Ramos (cell line): ENCODE results near the gene GALR1.
"Not testable (repeated sequence)": the region's sequence is repeated elsewhere in the genome, so short reads cannot be mapped to it uniquely, and the experiment has no call there.

ENCODE experiments used
- in situ Hi-C: fragments of 300-500 bp; cut with MboI; formaldehyde crosslinking; loops from one replicate; pipeline ENCODE4 v1.14.3; 2022; ENCODE audit warnings: low sequenced_read_pairs; ENCODE audit not compliant: unreplicated experiment

The GALR1 gene

GRCh38 chr18:77248873-77249568 is 627 bp upstream of the GALR1 start:
- in situ Hi-C loops = no loop called here

GRCh38 chr18:77250501-77250925 is 865 bp downstream of the GALR1 start:
- in situ Hi-C loops = no loop called here

GRCh38 chr18:77250926-77251729 is 1.5 kb downstream of the GALR1 start:
- in situ Hi-C loops = no loop called here

DNA sequence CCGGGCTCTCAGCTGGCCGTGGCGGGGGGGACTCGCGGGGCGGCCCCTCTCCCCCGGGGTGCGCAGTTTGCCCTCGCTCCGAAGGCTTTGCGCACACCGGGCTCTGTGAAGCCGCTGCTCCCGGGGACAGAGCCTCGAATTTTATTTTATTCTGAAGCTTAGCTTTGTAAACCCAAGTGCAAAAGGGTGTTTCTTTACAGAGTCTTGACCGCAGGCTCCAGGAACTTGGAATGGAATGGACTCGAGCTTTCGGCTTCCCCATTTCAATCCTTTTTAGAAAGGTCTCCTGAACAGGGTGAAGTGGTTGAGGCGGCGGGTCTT is 2.0 kb downstream of the GALR1 start:
- in situ Hi-C loops = no loop called here

GRCh38 chr18:77254711-77255405 is 5.2 kb downstream of the GALR1 start:
- in situ Hi-C loops = no loop called here

GRCh38 chr18:77255426-77256105 is 5.9 kb downstream of the GALR1 start:
- in situ Hi-C loops = no loop called here

GRCh38 chr18:77262643-77263465 is 13.2 kb downstream of the GALR1 start:
- in situ Hi-C loops = no loop called here

GRCh38 chr18:77263466-77263763 is 13.8 kb downstream of the GALR1 start:
- in situ Hi-C loops = no loop called here

- in situ Hi-C loops = no loop called here
These were observed 18.3 kb downstream of the GALR1 start for GRCh38 chr18:77267969-77268368.

- in situ Hi-C loops = no loop called here
These were observed 18.8 kb downstream of the GALR1 start for GRCh38 chr18:77268456-77268855.

- in situ Hi-C loops = no loop called here
These were observed 22.2 kb downstream of the GALR1 start for GRCh38 chr18:77271576-77272481.

DNA sequence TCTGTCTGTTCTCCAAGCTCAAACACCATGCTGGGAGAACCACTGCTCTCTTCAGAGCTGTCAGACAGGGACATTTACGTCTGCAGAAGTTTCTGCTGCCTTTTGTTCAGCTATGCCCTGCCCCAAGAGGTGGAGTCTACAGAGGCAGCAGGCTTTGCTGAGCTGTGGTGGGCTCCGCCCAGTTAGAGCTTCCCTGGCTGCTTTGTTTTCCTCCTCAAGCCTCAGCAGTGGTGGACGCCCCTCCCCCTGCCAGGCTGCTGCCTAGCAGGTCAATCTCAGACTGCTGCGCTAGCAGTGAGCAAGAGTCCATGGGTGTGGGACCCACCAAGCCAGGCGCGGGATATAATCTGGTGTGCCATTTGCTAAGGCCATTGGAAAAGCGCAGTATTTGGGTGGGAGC is 41.2 kb downstream of the GALR1 start:
- in situ Hi-C loops = not testable (repeated sequence)

GRCh38 chr18:77298172-77298571 is 48.5 kb downstream of the GALR1 start:
- in situ Hi-C loops = no loop called here

GRCh38 chr18:77299706-77300105 is 50.1 kb downstream of the GALR1 start:
- in situ Hi-C loops = no loop called here

DNA sequence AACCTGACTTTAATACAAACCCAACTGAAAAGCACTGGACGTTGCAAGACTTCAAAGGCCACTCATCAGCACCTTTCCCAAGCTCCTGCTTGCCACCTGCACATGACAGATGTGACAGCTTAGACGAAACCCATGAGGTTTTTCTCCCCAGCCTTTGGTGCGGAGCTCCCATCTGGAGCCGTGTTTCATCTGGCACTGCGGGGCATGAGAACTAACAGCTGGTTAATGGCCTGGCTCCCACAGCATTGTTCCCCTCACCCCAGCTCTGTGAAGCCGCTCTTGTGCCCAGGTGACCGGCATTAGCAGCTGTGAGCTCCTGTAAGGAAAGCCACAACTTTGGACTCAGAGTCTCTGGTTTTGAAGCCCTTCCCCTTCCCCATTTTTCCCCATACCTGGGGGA is 50.9 kb downstream of the GALR1 start:
- in situ Hi-C loops = no loop called here

- in situ Hi-C loops = no loop called here
These were observed 54.6 kb downstream of the GALR1 start for GRCh38 chr18:77304268-77304667.

DNA sequence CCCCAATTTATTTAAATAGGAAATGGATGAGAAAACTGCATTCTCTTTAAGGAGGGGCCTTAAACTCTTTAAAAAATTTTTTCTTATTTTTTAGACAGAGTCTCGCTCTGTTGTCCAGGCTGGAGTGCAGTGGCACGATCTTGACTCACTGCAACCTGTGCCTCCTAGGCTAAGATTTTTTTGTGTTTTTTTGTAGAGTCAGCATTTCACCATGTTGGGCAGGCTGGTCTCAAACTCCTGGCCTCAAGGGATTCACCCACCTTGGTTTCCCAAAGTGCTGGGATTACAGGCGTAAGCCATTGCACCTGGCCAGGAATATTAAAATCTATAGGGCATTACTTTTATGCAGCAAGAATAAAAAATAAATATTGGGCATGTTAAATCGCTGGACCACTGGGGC is 56.0 kb downstream of the GALR1 start:
- in situ Hi-C loops = no loop called here

DNA sequence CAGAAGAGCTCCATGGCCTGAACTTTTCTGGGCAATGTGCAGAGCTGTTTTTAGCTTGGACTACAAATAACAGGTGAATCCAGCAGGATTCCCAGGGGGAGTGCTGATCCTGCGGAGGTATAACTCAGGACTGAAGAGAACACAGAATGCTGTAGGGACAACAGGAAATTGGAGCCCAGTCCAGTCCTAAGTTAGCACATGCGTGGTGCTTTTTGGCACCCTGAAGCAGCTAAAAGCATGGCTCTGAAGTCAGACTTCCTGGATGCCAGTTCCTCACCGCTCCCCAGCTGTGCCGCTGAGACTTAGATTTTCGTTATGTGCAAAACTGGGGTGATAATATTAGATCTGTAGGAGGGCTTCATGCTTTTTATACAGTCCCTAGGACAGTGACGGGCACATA is 58.6 kb downstream of the GALR1 start:
- in situ Hi-C loops = no loop called here

DNA sequence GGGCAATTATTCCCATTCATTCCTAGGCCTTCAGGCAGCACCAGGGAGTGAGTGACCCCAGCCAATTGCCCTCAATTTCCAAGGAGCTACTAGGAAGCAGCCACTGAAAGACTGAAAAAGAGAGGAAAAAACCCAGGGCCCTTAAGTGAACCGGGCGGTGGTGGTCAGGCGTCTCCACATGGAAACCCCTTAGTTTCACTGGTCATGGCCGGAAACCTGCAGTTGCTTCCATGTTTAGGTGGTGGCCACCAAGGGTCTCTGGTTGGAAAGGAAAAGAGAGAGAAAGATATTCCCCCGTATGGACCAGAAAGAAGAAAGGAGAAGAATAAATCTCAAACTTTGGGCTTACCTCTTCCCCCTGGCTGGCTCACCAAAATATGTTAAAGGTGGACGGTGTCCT is 64.9 kb downstream of the GALR1 start:
- in situ Hi-C loops = no loop called here
